ENCODE measurements around the gene PRSS27.

DNA sequence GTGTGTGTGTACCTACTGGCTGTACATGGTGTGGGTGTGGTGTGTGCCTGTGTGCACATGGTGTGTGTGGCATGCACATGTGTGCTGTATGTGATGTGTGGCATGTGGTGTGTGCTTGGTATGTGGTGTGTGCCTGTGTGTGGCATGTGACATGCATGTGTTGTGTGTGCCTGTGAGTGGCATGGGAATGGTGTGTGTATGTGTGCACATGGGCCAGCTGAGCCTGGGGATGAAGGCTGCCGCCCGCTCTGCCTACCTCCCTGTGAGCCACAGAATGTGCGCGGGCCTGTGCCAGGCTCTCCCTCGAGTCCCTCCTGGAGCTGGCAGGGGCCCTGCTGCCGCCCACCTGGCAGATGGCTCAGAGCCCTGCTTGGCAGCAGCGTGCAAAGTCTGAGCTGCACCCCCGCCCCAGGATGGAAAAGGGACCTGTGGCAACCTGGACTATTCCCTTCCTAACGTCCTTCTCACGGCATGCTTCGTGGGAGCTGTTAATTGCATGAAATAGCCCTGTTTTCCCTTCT is 9.3 kb downstream of the PRSS27 start:
- no peak for TF ChIP-seq CTCF (IDR thresholded peaks at IDR 0.05; ENCODE audit: insufficient read depth, low read depth, low read length)
- TF ChIP-seq EZH2 (IDR thresholded peaks at IDR 0.05; ENCODE audit: insufficient read depth, low read length), result no peak

Data from astrocyte (in vitro differentiated cells and primary cell).